H9 (cell line): ENCODE measurements around the gene SPEM3. TPM values are rescaled to one million over a fixed set of nuclear protein-coding genes. Genes with fewer than 3 reads are reported as not detected.
A peak's percentile ranks its signal among the peaks of the same experiment; 100 is the strongest.

Source experiments
- DNase-seq: peaks from one replicate; pipeline ENCODE4 v3.0.0-alpha.2; 2017
- H2AFZ ChIP-seq: one replicate; pipeline ENCODE4 v1.6.1; 2013; ENCODE audit warnings: mild to moderate bottlenecking, low read length, control low read depth, moderate library complexity
- H2AK5ac ChIP-seq: 2 replicates; pipeline ENCODE4 v1.6.1; 2013; ENCODE audit warnings: low read length, control low read depth, mixed read lengths; ENCODE audit not compliant: insufficient read length
- H2BK120ac ChIP-seq: one replicate; pipeline ENCODE4 v1.6.1; 2013; ENCODE audit warnings: low read depth, mild to moderate bottlenecking, low read length, control low read depth, inconsistent platforms; ENCODE audit not compliant: poor library complexity, severe bottlenecking
- H2BK12ac ChIP-seq: 2 replicates; pipeline ENCODE4 v1.6.1; 2013; ENCODE audit warnings: low read length, control low read depth, mixed read lengths, low read depth; ENCODE audit not compliant: insufficient read length
- H2BK15ac ChIP-seq: 2 replicates; pipeline ENCODE4 v1.6.1; 2013; ENCODE audit warnings: low read depth, low read length, control low read depth
- H2BK20ac ChIP-seq: one replicate; pipeline ENCODE4 v1.6.1; 2013; ENCODE audit warnings: low read depth, mild to moderate bottlenecking, low read length, control low read depth, inconsistent platforms; ENCODE audit not compliant: poor library complexity, severe bottlenecking
- H2BK5ac ChIP-seq: 2 replicates; pipeline ENCODE4 v1.6.1; 2013; ENCODE audit warnings: low read length, control low read depth, mixed read lengths; ENCODE audit not compliant: insufficient read length
- H3K14ac ChIP-seq: 2 replicates; pipeline ENCODE4 v1.6.1; 2013; ENCODE audit warnings: low read length, control low read depth; ENCODE audit not compliant: insufficient read depth
- H3K18ac ChIP-seq: 2 replicates; pipeline ENCODE4 v1.6.1; 2013; ENCODE audit warnings: low read depth, mild to moderate bottlenecking, mixed read lengths, low read length, control low read depth; ENCODE audit not compliant: insufficient read length
- H3K23ac ChIP-seq: 2 replicates; pipeline ENCODE4 v1.6.1; 2013; ENCODE audit warnings: low read length, control low read depth, mixed read lengths, low read depth; ENCODE audit not compliant: insufficient read length
- H3K23me2 ChIP-seq: 2 replicates; pipeline ENCODE4 v1.6.1; 2013; ENCODE audit warnings: low read depth, mild to moderate bottlenecking, mixed read lengths, low read length, control low read depth; ENCODE audit not compliant: insufficient read length, poor library complexity, severe bottlenecking
- H3K27ac ChIP-seq: 2 replicates; pipeline ENCODE4 v1.5.1; 2013; ENCODE audit warnings: low read length, control low read depth, mixed read lengths, low read depth; ENCODE audit not compliant: insufficient read length
- H3K27me3 ChIP-seq: 2 replicates; pipeline ENCODE4 v1.6.1; 2013; ENCODE audit warnings: low read length, control low read depth, inconsistent platforms; ENCODE audit not compliant: insufficient read depth
- H3K4ac ChIP-seq: 2 replicates; pipeline ENCODE4 v1.6.1; 2013; ENCODE audit warnings: low read depth, mild to moderate bottlenecking, control low read depth, inconsistent platforms, low read length, moderate library complexity
- H3K4me1 ChIP-seq: 2 replicates; pipeline ENCODE4 v1.6.1; 2013; ENCODE audit warnings: low read length, control low read depth, inconsistent platforms; ENCODE audit not compliant: insufficient read depth
- H3K4me2 ChIP-seq: 2 replicates; pipeline ENCODE4 v1.6.1; 2013; ENCODE audit warnings: low read length, control low read depth, mixed read lengths; ENCODE audit not compliant: insufficient read length, insufficient read depth
- H3K56ac ChIP-seq: 2 replicates; pipeline ENCODE4 v1.6.1; 2013; ENCODE audit warnings: low read depth, mild to moderate bottlenecking, mixed read lengths, low read length, control low read depth; ENCODE audit not compliant: insufficient read length
- H3K79me1 ChIP-seq: 2 replicates; pipeline ENCODE4 v1.6.1; 2013; ENCODE audit warnings: low read depth, mild to moderate bottlenecking, moderate library complexity, low read length, control low read depth, inconsistent platforms; ENCODE audit not compliant: insufficient read depth, poor library complexity, severe bottlenecking
- H3K79me2 ChIP-seq: 2 replicates; pipeline ENCODE4 v1.6.1; 2013; ENCODE audit warnings: low read length, control low read depth, inconsistent platforms; ENCODE audit not compliant: insufficient read depth
- H3K9ac ChIP-seq: 2 replicates; pipeline ENCODE4 v1.6.1; 2013; ENCODE audit warnings: low read length, control low read depth, mixed read lengths; ENCODE audit not compliant: insufficient read length; ENCODE audit errors: extremely low read depth
- H3K9me3 ChIP-seq: one replicate; pipeline ENCODE4 v1.6.1; 2013; ENCODE audit warnings: low read depth, low read length, inconsistent platforms; ENCODE audit not compliant: control insufficient read depth
- H3T11ph ChIP-seq: one replicate; pipeline ENCODE4 v1.6.1; 2013; ENCODE audit warnings: mild to moderate bottlenecking, low read length, control low read depth, inconsistent platforms
- H4K20me1 ChIP-seq: one replicate; pipeline ENCODE4 v1.6.1; 2013; ENCODE audit not compliant: control insufficient read depth, insufficient read length, insufficient read depth
- H4K5ac ChIP-seq: 2 replicates; pipeline ENCODE4 v1.6.1; 2013; ENCODE audit warnings: low read depth, mild to moderate bottlenecking, mixed read lengths, low read length, control low read depth; ENCODE audit not compliant: insufficient read length
- H4K8ac ChIP-seq: replicated peaks from 2 replicates; pipeline ENCODE4 v1.6.1; 2013; ENCODE audit warnings: low read length, control low read depth, mixed read lengths, low read depth; ENCODE audit not compliant: insufficient read length
- H4K91ac ChIP-seq: 2 replicates; pipeline ENCODE4 v1.6.1; 2013; ENCODE audit warnings: low read depth, mild to moderate bottlenecking, moderate library complexity, mixed read lengths, low read length, control low read depth; ENCODE audit not compliant: insufficient read length
- H3K27ac Mint-ChIP-seq, 3 experiments: 2 replicates in 2 of 3; 3 replicates in 1 of 3; pipeline ENCODE4 v1.8.0; 2020 to 2021; ENCODE audit warnings: mixed read lengths in 3 of 3, mild to moderate bottlenecking in 1 of 3, moderate library complexity in 1 of 3
- H3K27me3 Mint-ChIP-seq: 2 replicates; pipeline ENCODE4 v1.8.0; 2021; ENCODE audit warnings: low read depth, mild to moderate bottlenecking, moderate library complexity, mixed read lengths
- H3K36me3 Mint-ChIP-seq, 3 experiments: 2 replicates in 2 of 3; 3 replicates in 1 of 3; pipeline ENCODE4 v1.8.0; 2020 to 2021; ENCODE audit warnings: low read depth in 3 of 3, mixed read lengths in 3 of 3; ENCODE audit not compliant: insufficient read depth in 1 of 3
- H3K4me1 Mint-ChIP-seq, 2 experiments: 2 replicates each; pipeline ENCODE4 v1.8.0; 2020; ENCODE audit warnings: mixed read lengths in 2 of 2
- H3K4me3 Mint-ChIP-seq, 2 experiments: 2 replicates in 1 of 2; 3 replicates in 1 of 2; pipeline ENCODE4 v1.8.0; 2020 to 2021; ENCODE audit warnings: mild to moderate bottlenecking in 2 of 2, mixed read lengths in 2 of 2, moderate library complexity in 1 of 2
- H3K9me3 Mint-ChIP-seq, 2 experiments: 2 replicates in 1 of 2; 3 replicates in 1 of 2; pipeline ENCODE4 v1.8.0; 2020; ENCODE audit warnings: mild to moderate bottlenecking in 2 of 2, mixed read lengths in 2 of 2, moderate library complexity in 1 of 2
- WGBS: extraction: QIAGEN DNeasy Blood & Tissue Kit; methylation state at CpG from one replicate; pipeline ENCODE4 v1.1.7; 2013; ENCODE audit warnings: missing lambda C conversion rate, low lambda C conversion rate, mixed read lengths; ENCODE audit not compliant: insufficient read length; ENCODE audit errors: extremely low coverage; 5-methylcytosine and 5-hydroxymethylcytosine counted together
- total RNA-seq: library from RNA; stranded (reverse); gene quantifications from 2 replicates; pipeline ENCODE4 v1.2.1, GENCODE V29; 2021
- TF ChIP-seq, protein P1 (sequence below): fragments of 200-600 bp; sonication (generic); conservative IDR thresholded peaks from 3 replicates; pipeline ENCODE4 v1.8.0; 2021; ENCODE audit warnings: antibody characterized with exemption, mild to moderate bottlenecking

The SPEM3 gene
- total RNA-seq, 1 experiment from 2014 or later: not detected

DNA sequence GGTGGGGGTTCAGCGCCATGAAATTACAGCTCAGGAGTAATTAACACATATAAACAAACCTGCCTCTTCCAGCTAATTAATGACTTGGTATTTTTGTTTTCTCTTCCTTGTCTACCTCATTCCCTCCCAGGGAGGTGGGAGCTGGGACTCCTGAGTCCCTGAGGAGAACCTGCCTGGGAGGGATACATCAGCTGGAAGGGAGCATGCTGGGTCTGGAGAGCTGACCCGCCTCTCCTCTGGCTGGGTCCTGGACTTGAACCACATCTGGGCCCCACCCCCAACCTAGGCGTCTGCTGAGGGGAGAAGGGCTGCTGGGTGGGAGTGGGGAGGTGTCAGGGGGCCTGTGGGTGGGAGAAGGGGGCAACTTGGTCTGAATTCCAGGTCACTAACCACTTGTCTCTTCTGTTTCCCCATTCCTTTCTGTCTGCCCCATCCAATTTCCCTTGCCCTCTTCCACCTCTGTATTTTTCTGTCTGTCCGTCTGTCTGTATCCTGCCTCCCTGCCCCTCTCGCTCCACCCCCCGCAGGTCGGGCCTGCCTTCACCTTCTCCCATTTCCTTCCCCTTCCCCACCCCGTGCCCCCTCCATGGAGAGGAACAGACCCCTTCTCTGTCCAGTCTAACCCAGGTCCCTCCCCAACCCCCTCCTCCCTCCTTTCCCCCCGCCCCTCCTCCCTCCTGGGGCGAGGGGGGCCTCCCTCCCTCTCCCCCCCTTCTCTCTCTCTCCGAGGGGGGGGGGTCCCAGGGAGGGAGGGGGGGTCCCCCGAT is 21.0 kb upstream of the SPEM3 start, which contains the start of gene NLGN2:
TSS of gene NLGN2 (plus strand) at position 361 of the 767 bp plus-strand sequence. CDS start 411 bp downstream, outside the sequence.
- H3K9ac ChIP-seq: no peak within 1 kb of the TSS
- H3K4ac ChIP-seq: no peak within 1 kb of the TSS
- no peak within 1 kb of the TSS for H3K23ac ChIP-seq
- no peak within 1 kb of the TSS for H3K14ac ChIP-seq
- no CpG with 5 or more reads among the region's 12 CpGs for WGBS
- H4K20me1 ChIP-seq: no peaks in the 10 kb centered on the region
- TF ChIP-seq, protein P1, sequence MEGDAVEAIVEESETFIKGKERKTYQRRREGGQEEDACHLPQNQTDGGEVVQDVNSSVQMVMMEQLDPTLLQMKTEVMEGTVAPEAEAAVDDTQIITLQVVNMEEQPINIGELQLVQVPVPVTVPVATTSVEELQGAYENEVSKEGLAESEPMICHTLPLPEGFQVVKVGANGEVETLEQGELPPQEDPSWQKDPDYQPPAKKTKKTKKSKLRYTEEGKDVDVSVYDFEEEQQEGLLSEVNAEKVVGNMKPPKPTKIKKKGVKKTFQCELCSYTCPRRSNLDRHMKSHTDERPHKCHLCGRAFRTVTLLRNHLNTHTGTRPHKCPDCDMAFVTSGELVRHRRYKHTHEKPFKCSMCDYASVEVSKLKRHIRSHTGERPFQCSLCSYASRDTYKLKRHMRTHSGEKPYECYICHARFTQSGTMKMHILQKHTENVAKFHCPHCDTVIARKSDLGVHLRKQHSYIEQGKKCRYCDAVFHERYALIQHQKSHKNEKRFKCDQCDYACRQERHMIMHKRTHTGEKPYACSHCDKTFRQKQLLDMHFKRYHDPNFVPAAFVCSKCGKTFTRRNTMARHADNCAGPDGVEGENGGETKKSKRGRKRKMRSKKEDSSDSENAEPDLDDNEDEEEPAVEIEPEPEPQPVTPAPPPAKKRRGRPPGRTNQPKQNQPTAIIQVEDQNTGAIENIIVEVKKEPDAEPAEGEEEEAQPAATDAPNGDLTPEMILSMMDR: no peak
- no peak within 1 kb of the TSS for H2AK5ac ChIP-seq
- no peak within 1 kb of the TSS; the same call in 1 of the 2 replicates for H2BK15ac ChIP-seq
- H3K23me2 ChIP-seq: peaks cover 5% of the 10 kb centered on the region
- no peak within 1 kb of the TSS for H4K8ac ChIP-seq
- peak within 1 kb of the TSS; percentile 78 for H3K4me2 ChIP-seq
- no peak within 1 kb of the TSS for H4K91ac ChIP-seq
- H3K79me1 ChIP-seq: no peaks in the 10 kb centered on the region
- Mint-ChIP-seq H3K4me1 (peaks cover 24 to 38% of the 10 kb centered on the region in 2 experiments), H3K9me3 (peaks cover 0 to 2% of the 10 kb centered on the region in 2 experiments; a peak in 1 of 5 replicates), H3K27ac (peak within 1 kb of the TSS in 1 of 3 experiments; percentile 24; a peak in 2 of 7 replicates), H3K27me3 (no peaks in the 10 kb centered on the region), H3K4me3 (peak within 1 kb of the TSS in 1 of 2 experiments; percentile 96; a peak in 3 of 5 replicates), H3K36me3 (peaks cover 16 to 30% (median 27%) of the 10 kb centered on the region in 3 experiments)
- DNase-seq: no peak
- no peak within 1 kb of the TSS for H3K56ac ChIP-seq
- H2BK5ac ChIP-seq: no peak within 1 kb of the TSS
- no peak within 1 kb of the TSS for H3K18ac ChIP-seq
- H3K79me2 ChIP-seq: no peaks in the 10 kb centered on the region
- no peaks in the 10 kb centered on the region for H3K9me3 ChIP-seq
- no peaks in the 10 kb centered on the region; the same call in 1 of the 2 replicates for H3K4me1 ChIP-seq
- H3K27me3 ChIP-seq: no peaks in the 10 kb centered on the region
- no peak within 1 kb of the TSS for H4K5ac ChIP-seq
- no peak within 1 kb of the TSS for H2BK12ac ChIP-seq
- H2BK20ac ChIP-seq: no peak within 1 kb of the TSS
- H3T11ph ChIP-seq: no peak within 1 kb of the TSS
- H2BK120ac ChIP-seq: no peak within 1 kb of the TSS
- H3K27ac ChIP-seq: no peak within 1 kb of the TSS
- no peak within 1 kb of the TSS for H2AFZ ChIP-seq
